SIG-M5 treated with dmso at 0.1 percent for 504 hours (cell line): ENCODE measurements around the gene KRT20.
"Not testable (repeated sequence)": the region's sequence is repeated elsewhere in the genome, so short reads cannot be mapped to it uniquely, and the experiment has no call there.

Experiments used
- DNase-seq: peaks from one replicate; lab custom pipeline; 2025; ENCODE audit not compliant: unreplicated experiment; lab: John Stamatoyannopoulos, UW

KRT20 gene

GRCh38 chr17:40884708-40885512 is at the start of gene KRT20:
Gene KRT20 (minus strand): TSS chr17:40885242. CDS start chr17:40885185, 57 bp downstream.
- DNase-seq: no peak

- DNase-seq: no peak
These were observed 47.6 kb upstream of the KRT20 start for GRCh38 chr17:40932608-40933007.

- no peak for DNase-seq
These were observed 46.3 kb upstream of the KRT20 start for GRCh38 chr17:40931311-40931710.

- DNase-seq: no peak
These were observed 41.3 kb upstream of the KRT20 start for GRCh38 chr17:40926341-40926740.

- peak; percentile 45 for DNase-seq
These were observed 37.2 kb upstream of the KRT20 start for GRCh38 chr17:40922239-40922638.

GRCh38 chr17:40921026-40921425 is 36.0 kb upstream of the KRT20 start:
- no peak for DNase-seq

- not testable (repeated sequence) for DNase-seq
These were observed 32.1 kb upstream of the KRT20 start for GRCh38 chr17:40917116-40917515.

- no peak for DNase-seq
These were observed 31.3 kb upstream of the KRT20 start for GRCh38 chr17:40916366-40916765.

GRCh38 chr17:40915721-40916256 is 30.7 kb upstream of the KRT20 start:
- DNase-seq: peak; percentile 54

- DNase-seq: peak; percentile 79
These were observed 30.2 kb upstream of the KRT20 start for GRCh38 chr17:40915199-40915661.

- no peak for DNase-seq
These were observed 29.2 kb upstream of the KRT20 start for GRCh38 chr17:40914075-40914855.

- DNase-seq: no peak
These were observed 27.6 kb upstream of the KRT20 start for GRCh38 chr17:40912486-40913210.

GRCh38 chr17:40910441-40910841 is 25.4 kb upstream of the KRT20 start:
- no peak for DNase-seq

- peak; percentile 9 for DNase-seq
These were observed 24.7 kb upstream of the KRT20 start for GRCh38 chr17:40909755-40910154.

GRCh38 chr17:40909351-40909750 is 24.3 kb upstream of the KRT20 start:
- DNase-seq: peak; percentile 83

GRCh38 chr17:40906613-40907012 is 21.6 kb upstream of the KRT20 start:
- DNase-seq: no peak

GRCh38 chr17:40905370-40905769 is 20.3 kb upstream of the KRT20 start:
- DNase-seq: no peak

GRCh38 chr17:40903129-40903847 is 18.2 kb upstream of the KRT20 start:
- DNase-seq: peak; percentile 53

- DNase-seq: no peak
These were observed 17.5 kb upstream of the KRT20 start for GRCh38 chr17:40902498-40902897.

GRCh38 chr17:40901981-40902474 is 17.0 kb upstream of the KRT20 start:
- peak; percentile 31 for DNase-seq
